ENCODE measurements around the gene TMEM175. TPM values are rescaled to one million over a fixed set of nuclear protein-coding genes. Genes with fewer than 3 reads are reported as not detected.
A peak's percentile ranks its signal among the peaks of the same experiment; 100 is the strongest.

The TMEM175 gene
- total and polyA plus RNA-seq, 2 of the 4 experiments (the other 2 are of a cell fraction): 7.7 to 41.9 TPM

DNA sequence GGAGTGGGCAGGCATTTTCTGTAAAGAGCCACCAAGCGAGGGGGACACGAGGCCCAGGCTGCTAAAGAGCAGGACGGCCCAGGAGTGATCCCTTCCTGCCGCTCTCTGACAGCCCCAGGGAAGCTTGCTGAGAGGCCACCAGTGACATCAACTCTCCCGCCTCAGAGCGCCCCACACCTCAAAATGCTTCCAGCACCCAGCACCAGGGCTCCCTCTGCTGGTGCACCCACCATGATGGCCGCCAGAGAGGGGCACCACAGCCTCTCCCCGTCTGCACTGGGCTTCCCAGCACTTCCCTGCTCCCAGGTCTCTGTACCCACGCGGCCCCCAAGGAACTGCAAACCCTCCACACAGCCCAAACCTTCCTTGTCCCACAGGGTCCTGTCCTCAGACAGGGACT, 40.5 kb upstream of the TMEM175 start:
- Histone ChIP-seq H3K9ac (ENCODE audit: low read depth, low read length) (no peak overlapping the region), H3K27ac (ENCODE audit: insufficient read depth, low read length) (no peak overlapping the region), H2BK5ac (ENCODE audit: low read depth, low read length, poor library complexity, severe bottlenecking) (no peak overlapping the region), H4K8ac (ENCODE audit: low read depth in 2 of 2, low read length in 2 of 2) (no peak overlapping the region), H2AK9ac (replicated peaks; ENCODE audit: low read depth, low read length, poor library complexity) (no peak overlapping the region), H4K20me1 (ENCODE audit: insufficient read depth, low read length) (peaks cover 11% of the 10 kb centered on the region), H3K14ac (replicated peaks; ENCODE audit: low read depth, low read length) (no peak overlapping the region), H3K4me1 (ENCODE audit: control insufficient read depth, insufficient read depth, low read length) (no peaks in the 10 kb centered on the region), H3K18ac (ENCODE audit: low read depth, low read length) (no peak overlapping the region), H3K4ac (ENCODE audit: low read depth, low read length) (no peak overlapping the region), H4K5ac (ENCODE audit: low read depth, low read length) (no peak overlapping the region), H3K36me3 (ENCODE audit: control insufficient read depth, insufficient read depth, low read length) (peaks cover 71% of the 10 kb centered on the region), H3K9me1 (ENCODE audit: insufficient read depth, low read length) (peaks cover 8% of the 10 kb centered on the region), H2AK5ac (ENCODE audit: low read depth, low read length) (no peak overlapping the region), H3K23ac (ENCODE audit: low read depth, low read length) (no peak overlapping the region), H3K79me1 (ENCODE audit: low read depth in 1 of 2, low read length in 2 of 2) (peaks cover 5 to 20% of the 10 kb centered on the region in 2 experiments; a peak in 3 of 4 replicates), H3K27me3 (ENCODE audit: control insufficient read depth, insufficient read depth, low read length) (no peaks in the 10 kb centered on the region), H2BK120ac (ENCODE audit: low read depth, low read length) (no peak overlapping the region), H4K91ac (ENCODE audit: insufficient read depth, low read depth, low read length) (no peak overlapping the region), H2AFZ (replicated peaks; ENCODE audit: low read length, poor library complexity) (peak overlapping the region; percentile 11), H3K4me2 (ENCODE audit: low read depth, low read length) (no peak overlapping the region), H3K9me3 (ENCODE audit: control insufficient read depth, insufficient read depth, low read length) (no peaks in the 10 kb centered on the region), H3K56ac (ENCODE audit: extremely low read depth, insufficient read depth, low read length) (no peak overlapping the region), H2BK20ac (ENCODE audit: low read depth, low read length) (no peak overlapping the region), H3K4me3 (ENCODE audit: insufficient read depth, low read depth, low read length) (no peak overlapping the region), H2BK15ac (ENCODE audit: low read depth, low read length) (no peak overlapping the region)
- in situ Hi-C loops (cut with MboI; ENCODE audit: low sequenced_read_pairs) (no loop called here), intact Hi-C loops (cut with micrococcal nuclease) (no loop called here), dilution Hi-C loops (cut with HindIII; ENCODE audit: low sequenced_read_pairs, unreplicated experiment) (no loop called here)
- 80% methylated on average over 7 of the region's 10 CpGs; no CpG with 5 or more reads in 1 of the 2 experiments for whole genome bisulfite sequencing, 2 experiments (ENCODE audit: extremely low coverage in 2 of 2, insufficient read length in 1 of 2)
- no TSS peak for BruUV-seq (replicated peaks)
- no peak for TF ChIP-seq SMC3 (IDR thresholded peaks at IDR 0.05; ENCODE audit: low read depth, low read length)
- peak; percentile 15; the same call in 1 of the 2 replicates for TF ChIP-seq CTCF (conservative IDR thresholded peaks at IDR 0.05; ENCODE audit: low read depth, low read length)
- no peak for TF ChIP-seq ELK1 (IDR thresholded peaks at IDR 0.05; ENCODE audit: borderline replicate concordance, low read depth, low read length)
- TF ChIP-seq MAZ (IDR thresholded peaks at IDR 0.05; ENCODE audit: borderline replicate concordance, low read depth, low read length): no peak
- TF ChIP-seq CEBPB (IDR thresholded peaks at IDR 0.05; ENCODE audit: low read depth, low read length): no peak
- DNase-seq (no peak), ATAC-seq (ENCODE audit: low read depth) (no peak)
- POLR2A ChIA-PET (ENCODE audit: unreplicated experiment): no interaction called here
- CTCF ChIA-PET: no interaction called here
